Stimulated activated CD4-positive, alpha-beta T cell treated with anti-CD3 and anti-CD28 coated beads, Interleukin-12 subunit alpha, Interleukin-12 subunit beta, amount 100 ng/mL, for 4 hours (primary cell): ENCODE measurements around the gene PURB.
"Not testable (repeated sequence)": the region's sequence is repeated elsewhere in the genome, so short reads cannot be mapped to it uniquely, and the experiment has no call there.

Experiments used
- DNase-seq: peaks from one replicate; pipeline ENCODE4 v3.0.0-alpha.2; 2020

Gene PURB

GRCh38 chr7:44885394-44886317 lies at the start of gene PURB:
Gene PURB, minus strand, starts transcription at chr7:44885530. Its CDS starts 182 bp downstream, at chr7:44885348.
- DNase-seq: peak; percentile 96

GRCh38 chr7:44935016-44935415 lies 49.7 kb upstream of the PURB start:
- DNase-seq: no peak

- not testable (repeated sequence) for DNase-seq
Measured at GRCh38 chr7:44934510-44934909, 49.2 kb upstream of the PURB start.

- no peak for DNase-seq
Measured at GRCh38 chr7:44930921-44931320, 45.6 kb upstream of the PURB start.

- DNase-seq: no peak
Measured at GRCh38 chr7:44922351-44922694, 37.0 kb upstream of the PURB start.

- peak; percentile 99 for DNase-seq
Measured at GRCh38 chr7:44921607-44922350, 36.4 kb upstream of the PURB start.

GRCh38 chr7:44920119-44920518 lies 34.8 kb upstream of the PURB start:
- no peak for DNase-seq

GRCh38 chr7:44918029-44918428 lies 32.7 kb upstream of the PURB start:
- no peak for DNase-seq

GRCh38 chr7:44917465-44917864 lies 32.1 kb upstream of the PURB start:
- no peak for DNase-seq

GRCh38 chr7:44914992-44915607 lies 29.8 kb upstream of the PURB start:
- DNase-seq: peak; percentile 58

- DNase-seq: no peak
Measured at GRCh38 chr7:44912775-44913347, 27.5 kb upstream of the PURB start.

- DNase-seq: no peak
Measured at GRCh38 chr7:44911911-44912310, 26.6 kb upstream of the PURB start.

- DNase-seq: no peak
Measured at GRCh38 chr7:44909596-44910389, 24.5 kb upstream of the PURB start.

- DNase-seq: no peak
Measured at GRCh38 chr7:44906965-44907364, 21.6 kb upstream of the PURB start.

GRCh38 chr7:44905002-44905635 lies 19.8 kb upstream of the PURB start:
- no peak for DNase-seq

- no peak for DNase-seq
Measured at GRCh38 chr7:44899443-44899842, 14.1 kb upstream of the PURB start.

GRCh38 chr7:44898039-44898438 lies 12.7 kb upstream of the PURB start:
- no peak for DNase-seq

GRCh38 chr7:44897309-44897708 lies 12.0 kb upstream of the PURB start:
- DNase-seq: no peak

GRCh38 chr7:44894888-44895580 lies 9.7 kb upstream of the PURB start:
- DNase-seq: no peak

GRCh38 chr7:44893710-44894234 lies 8.4 kb upstream of the PURB start:
- no peak for DNase-seq

- no peak for DNase-seq
Measured at GRCh38 chr7:44891791-44892190, 6.5 kb upstream of the PURB start.
